ENCODE measurements around the gene HDAC5. TPM values are rescaled to one million over a fixed set of nuclear protein-coding genes. Genes with fewer than 3 reads are reported as not detected.

Gene HDAC5
- total RNA-seq, 1 donor from 2014 or later: 26.7 TPM

DNA sequence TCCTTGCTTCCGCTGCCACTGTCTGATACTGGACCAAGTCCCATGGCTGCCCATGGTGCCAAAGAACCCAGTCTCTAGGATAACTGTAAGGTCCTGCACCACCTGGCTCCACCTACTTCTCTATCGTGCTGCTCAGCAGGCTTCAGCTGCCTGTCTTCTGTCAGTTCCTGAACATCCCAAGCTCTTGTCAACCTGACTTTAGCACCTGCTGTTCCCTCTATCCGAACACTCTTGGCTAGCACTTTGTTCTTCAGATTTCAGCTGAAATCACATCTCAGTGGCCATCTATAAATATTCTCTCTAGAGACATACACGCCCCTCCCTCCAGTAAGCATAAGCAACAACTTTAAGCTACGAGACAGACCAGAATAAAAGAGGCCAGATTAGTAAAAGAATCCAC, 93.7 kb downstream of the HDAC5 start:
- no peak for DNase-seq (ENCODE audit: low spot score)

Other genes starting within 250 kb of the HDAC5 start
- 5.5 TPM for gene MPP2, start 216.1 kb downstream of the HDAC5 start, total RNA-seq (ENCODE audit: insufficient read depth, low replicate concordance)
- not detected for gene PPY, start 181.2 kb downstream of the HDAC5 start, total RNA-seq (ENCODE audit: insufficient read depth, low replicate concordance)
- not detected for gene PYY, start 169.7 kb downstream of the HDAC5 start, total RNA-seq (ENCODE audit: insufficient read depth, low replicate concordance)
- gene NAGS, start 119.0 kb downstream of the HDAC5 start, total RNA-seq (ENCODE audit: insufficient read depth, low replicate concordance): 0.48 TPM
- 47.2 TPM for gene TMEM101, start 108.7 kb downstream of the HDAC5 start, total RNA-seq (ENCODE audit: insufficient read depth, low replicate concordance)
- gene LSM12, start 57.0 kb downstream of the HDAC5 start, total RNA-seq (ENCODE audit: insufficient read depth, low replicate concordance): 27.2 TPM
- 3.6 TPM for gene G6PC3, start 52.9 kb downstream of the HDAC5 start, total RNA-seq (ENCODE audit: insufficient read depth, low replicate concordance)
- gene HROB, start 18.3 kb upstream of the HDAC5 start, total RNA-seq (ENCODE audit: insufficient read depth, low replicate concordance): 2.6 TPM
- not detected for gene ASB16, start 47.1 kb upstream of the HDAC5 start, total RNA-seq (ENCODE audit: insufficient read depth, low replicate concordance)
- 24.6 TPM for gene TMUB2, start 63.3 kb upstream of the HDAC5 start, total RNA-seq (ENCODE audit: insufficient read depth, low replicate concordance)
- 33.0 TPM for gene ATXN7L3, start 76.2 kb upstream of the HDAC5 start, total RNA-seq (ENCODE audit: insufficient read depth, low replicate concordance)
- 123 TPM for gene UBTF, start 96.0 kb upstream of the HDAC5 start, total RNA-seq (ENCODE audit: insufficient read depth, low replicate concordance)
- gene SLC4A1, start 144.5 kb upstream of the HDAC5 start, total RNA-seq (ENCODE audit: insufficient read depth, low replicate concordance): 34.4 TPM
- 17.3 TPM for gene RUNDC3A, start 185.0 kb upstream of the HDAC5 start, total RNA-seq (ENCODE audit: insufficient read depth, low replicate concordance)
- gene SLC25A39, start 201.2 kb upstream of the HDAC5 start, total RNA-seq (ENCODE audit: insufficient read depth, low replicate concordance): 89.8 TPM
- gene GRN, start 221.7 kb upstream of the HDAC5 start, total RNA-seq (ENCODE audit: insufficient read depth, low replicate concordance): 208 TPM
- 16.4 TPM for gene FAM171A2, start 240.2 kb upstream of the HDAC5 start, total RNA-seq (ENCODE audit: insufficient read depth, low replicate concordance)

Measured in umbilical cord (tissue), 2 donors.